ENCODE results near the gene TUT1.

Gene TUT1

DNA sequence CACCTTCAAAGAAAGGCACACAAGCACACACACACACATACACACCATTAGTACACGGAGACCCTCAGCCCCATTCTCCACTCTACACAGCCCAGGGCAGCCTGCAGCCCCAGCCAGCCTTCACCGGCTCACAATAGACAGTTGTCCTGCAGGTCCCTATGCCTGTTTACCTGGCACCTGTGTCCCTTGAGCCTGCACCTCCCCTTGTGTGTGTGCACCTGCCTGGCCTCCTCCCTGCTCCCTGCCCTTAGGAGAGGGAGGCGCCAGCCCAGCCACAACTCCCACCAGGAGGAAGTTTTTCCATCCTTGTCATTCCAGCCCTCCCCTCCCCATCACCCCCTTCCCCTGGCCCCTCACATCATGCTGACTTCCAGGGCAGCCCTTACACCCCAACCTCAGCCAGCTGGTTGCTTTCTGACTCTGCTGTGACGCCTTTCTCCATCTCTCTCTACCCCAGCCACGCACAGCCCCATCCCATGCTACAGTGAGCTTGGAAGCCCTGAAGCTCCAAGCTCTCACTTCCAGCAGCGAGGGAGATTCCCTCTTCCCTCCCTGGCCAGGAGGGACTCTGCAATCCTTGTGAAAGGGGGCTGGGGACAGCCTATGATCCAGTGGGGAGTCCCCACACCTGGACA, 49.1 kb downstream of the TUT1 start:
- no peak for DNase-seq

DNA sequence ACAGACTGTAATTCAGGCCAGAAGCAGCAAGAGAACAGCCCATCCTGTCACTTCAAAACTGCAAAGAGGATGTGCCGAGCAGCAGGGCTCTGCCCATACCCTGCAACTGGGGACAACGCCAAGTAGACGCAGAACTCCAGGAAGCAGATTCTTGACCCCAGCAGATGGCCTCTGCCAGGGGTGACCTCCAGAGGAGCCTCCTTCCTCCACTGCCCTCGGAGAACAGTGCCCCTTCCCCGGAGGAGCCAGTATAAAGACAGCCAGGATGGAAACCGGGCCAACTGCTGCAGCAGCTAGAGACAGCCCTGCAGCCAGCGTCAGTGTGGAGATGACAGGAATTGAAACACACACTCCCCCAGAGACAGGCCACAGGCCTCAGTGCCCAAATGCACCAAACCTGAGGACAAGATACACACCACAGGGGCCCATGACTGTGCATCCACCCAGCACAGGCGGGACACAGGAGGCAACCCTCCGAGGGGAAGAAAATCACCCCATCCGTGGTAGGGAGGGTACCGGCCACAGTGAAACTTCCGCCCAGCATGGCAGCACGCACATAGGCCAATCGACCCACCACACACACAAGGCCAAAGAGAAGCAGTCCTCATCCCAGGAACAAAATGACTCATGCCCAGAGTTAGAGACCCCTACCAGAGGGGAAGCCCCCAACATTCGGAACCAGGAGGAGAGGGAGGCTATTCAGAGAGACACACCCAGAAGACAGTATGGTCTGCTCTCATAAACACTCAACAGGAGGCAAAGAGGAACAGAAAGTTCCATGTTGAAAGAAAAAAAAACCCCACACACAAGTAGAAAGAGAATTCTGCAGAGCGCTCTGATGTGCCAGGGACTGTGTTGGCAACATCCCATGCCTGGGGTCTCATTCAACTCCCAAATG, 50.3 kb downstream of the TUT1 start:
- DNase-seq: peak; percentile 54 to 77 (median 66)

DNA sequence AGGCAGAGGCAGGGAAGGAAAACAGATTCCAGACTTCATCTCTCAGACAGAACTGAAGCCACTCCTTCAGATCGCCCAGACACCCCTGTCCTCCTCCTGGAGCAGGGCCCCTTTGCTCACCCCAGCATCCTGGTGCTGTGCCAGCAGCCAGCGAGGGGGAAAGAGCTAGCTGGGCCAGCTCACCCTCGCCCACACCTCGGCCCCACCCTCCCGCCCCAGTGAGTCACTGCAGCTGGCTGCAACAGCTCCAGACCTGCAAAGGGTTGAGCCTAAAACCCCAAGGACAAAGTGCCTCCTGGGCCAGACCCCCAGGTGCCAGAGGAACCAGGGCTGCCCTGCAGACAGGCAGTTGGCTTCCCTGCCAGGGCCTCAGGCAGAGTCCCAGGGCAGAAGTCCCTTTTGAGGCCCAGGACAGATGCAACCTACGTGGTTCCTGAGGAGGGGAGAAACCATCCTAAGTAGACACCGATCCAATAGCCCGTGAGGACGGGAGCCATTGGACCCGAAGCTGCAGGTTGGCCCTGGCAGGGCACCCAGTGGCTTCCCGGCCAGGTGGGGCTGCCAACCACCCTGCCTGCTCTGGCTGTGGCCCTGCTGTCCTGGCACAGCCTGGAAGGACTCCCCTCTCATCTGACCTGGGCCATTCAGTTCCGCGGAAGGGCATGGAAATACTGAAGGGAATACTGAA, 51.9 kb downstream of the TUT1 start:
- DNase-seq: peak; percentile 61 to 79 (median 78)

DNA sequence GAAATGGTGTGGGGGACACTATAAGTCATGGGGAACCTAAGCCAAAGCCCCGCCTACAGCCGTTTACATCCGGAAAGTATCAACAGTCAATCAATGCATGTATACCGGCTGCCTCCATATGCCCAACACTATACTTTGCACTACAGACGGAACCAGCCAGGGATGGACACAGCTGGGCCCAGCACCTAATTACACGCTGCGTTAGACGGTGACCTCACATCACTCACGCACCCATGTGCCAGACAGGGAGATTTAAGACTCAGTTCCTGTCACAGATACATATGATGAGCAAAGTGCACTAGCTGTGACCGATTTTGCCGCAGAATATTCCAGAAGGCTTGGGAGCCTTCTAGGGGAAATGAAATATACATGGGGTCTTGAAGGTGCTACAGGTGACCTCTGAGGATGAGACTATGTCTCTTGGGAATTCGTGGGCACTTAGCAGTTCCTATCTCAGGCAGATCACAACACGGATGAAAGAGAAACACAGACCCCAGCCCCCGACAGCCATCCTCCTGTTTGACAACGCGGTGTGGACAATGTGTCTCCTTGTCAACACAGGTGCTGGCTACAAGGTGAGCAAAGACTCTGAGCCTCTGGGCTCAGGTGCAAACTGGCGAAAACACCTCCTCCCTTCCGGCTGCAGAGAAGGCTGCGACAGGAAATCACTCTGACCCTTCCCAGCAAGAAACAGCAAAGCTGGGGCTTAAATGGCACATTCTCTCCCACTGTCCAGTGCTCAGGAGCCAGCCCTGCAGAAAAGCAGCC, 52.7 kb downstream of the TUT1 start:
- no peak for DNase-seq

- no peak for DNase-seq
Observed at GRCh38 chr11:62536301-62536957, 54.9 kb downstream of the TUT1 start.

DNA sequence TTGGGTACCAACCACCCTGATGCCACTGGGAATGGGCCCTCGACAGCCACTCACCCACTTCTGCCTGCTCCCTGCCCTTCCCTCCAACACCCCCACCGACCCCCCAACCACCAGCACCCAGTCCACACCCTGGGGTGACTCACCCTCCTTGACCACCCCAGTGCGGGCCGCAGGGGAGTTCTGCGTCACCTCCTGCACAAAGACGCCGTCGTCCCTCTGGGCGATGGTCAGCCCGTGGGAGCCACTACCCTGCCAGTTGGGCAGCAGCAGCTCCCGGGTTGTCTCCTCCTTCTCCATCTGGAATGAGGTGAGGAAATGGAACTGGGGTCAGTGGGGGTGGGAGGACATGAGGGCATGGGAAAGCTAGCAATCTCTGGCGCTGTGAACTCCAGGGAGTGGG, 55.5 kb downstream of the TUT1 start:
- no peak for DNase-seq

- no peak for DNase-seq
Observed at GRCh38 chr11:62534779-62535545, 56.4 kb downstream of the TUT1 start.

DNA sequence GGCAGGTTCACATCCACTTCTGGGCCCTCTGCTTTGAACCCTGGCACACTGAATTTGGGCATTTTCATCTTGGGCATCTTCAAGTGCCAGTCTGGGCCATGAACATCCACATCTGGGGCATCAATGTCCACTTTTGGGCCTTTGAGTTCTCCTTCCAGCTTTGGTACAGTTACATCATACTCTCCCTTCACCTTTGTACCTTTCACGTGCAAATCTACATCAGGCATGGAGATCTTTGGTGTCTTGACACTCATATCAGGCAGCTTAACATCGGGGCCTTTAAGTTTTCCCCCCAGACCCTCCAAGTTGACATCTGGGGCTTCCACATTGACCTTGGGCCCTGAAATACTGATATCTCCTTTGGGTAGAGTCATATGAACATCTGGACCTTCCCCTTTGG, 59.2 kb downstream of the TUT1 start:
- no peak for DNase-seq
